Hair follicular keratinocyte (primary cell): ENCODE data around the gene OR8G5. TPM values are rescaled to one million over a fixed set of nuclear protein-coding genes. Genes with fewer than 3 reads are reported as not detected.

Source experiments
- total RNA-seq: library from RNA; depleted of rRNA; stranded (reverse); fragments of >200 nt; gene quantifications from 2 replicates; pipeline ENCODE4 v1.2.3, GENCODE V29; 2015

The OR8G5 gene
- not detected in 2 replicates for total RNA-seq

GRCh38 chr11:124256076-124256475, at the start of gene OR8G5:
TSS of gene OR8G5 (plus strand) at chr11:124256376. CDS start at chr11:124264932, 8,556 bp downstream.

GRCh38 chr11:124240621-124241397, 15.4 kb upstream of the OR8G5 start, which contains the start of gene OR8G1:
TSS of gene OR8G1 (plus strand) at chr11:124241095. CDS start at chr11:124249676, 8,581 bp downstream.

GRCh38 chr11:124313849-124314248, 57.7 kb downstream of the OR8G5 start, which contains the start of gene OR8D1:
TSS of gene OR8D1 (minus strand) at chr11:124313949. CDS start at chr11:124310766, 3,183 bp downstream.

Other genes starting within 250 kb of the OR8G5 start
- gene OR10G4, start 243.4 kb upstream of the OR8G5 start, total RNA-seq = not detected in 2 replicates
- gene OR10G9, start 233.4 kb upstream of the OR8G5 start, total RNA-seq = not detected in 2 replicates
- gene OR10G8, start 229.6 kb upstream of the OR8G5 start, total RNA-seq = not detected in 2 replicates
- not detected in 2 replicates for gene OR10G7, start 215.1 kb upstream of the OR8G5 start, total RNA-seq
- 16.1 and 25.1 TPM in 2 replicates for gene VWA5A, start 140.9 kb upstream of the OR8G5 start, total RNA-seq
- not detected in 2 replicates for gene OR10D3, start 73.0 kb upstream of the OR8G5 start, total RNA-seq
- not detected in 2 replicates for gene OR8G1, start 15.3 kb upstream of the OR8G5 start, total RNA-seq
- not detected in 2 replicates for gene OR8D1, start 57.6 kb downstream of the OR8G5 start, total RNA-seq
- not detected in 2 replicates for gene OR8D2, start 63.8 kb downstream of the OR8G5 start, total RNA-seq
- not detected in 2 replicates for gene OR8B2, start 128.1 kb downstream of the OR8G5 start, total RNA-seq
- not detected in 2 replicates for gene OR8B3, start 142.6 kb downstream of the OR8G5 start, total RNA-seq
- not detected in 2 replicates for gene OR8B4, start 168.5 kb downstream of the OR8G5 start, total RNA-seq
- gene OR8B8, start 189.3 kb downstream of the OR8G5 start, total RNA-seq = not detected in 2 replicates